Activated T-helper 17 cell treated with anti-CD3 and anti-CD28 coated beads, Interleukin-2, amount 50 U/mL, for 72 hours (primary cell): ENCODE data around the gene KLHL17. TPM values are rescaled to one million over a fixed set of nuclear protein-coding genes. Genes with fewer than 3 reads are reported as not detected.
A peak's percentile ranks its signal among the peaks of the same experiment; 100 is the strongest.

Experiments
- ATAC-seq: fragments of 150-1000 bp; cut with Tn5 transposase; replicated peaks from 2 replicates; pipeline ENCODE4 v1.10.0; 2021; ENCODE audit warnings: mild to moderate bottlenecking, moderate library complexity
- H3K27ac Mint-ChIP-seq: one replicate; pipeline ENCODE4 v1.8.0; 2022; ENCODE audit warnings: mixed read lengths
- H3K27me3 Mint-ChIP-seq: one replicate; pipeline ENCODE4 v1.8.0; 2022; ENCODE audit warnings: mixed read lengths
- H3K36me3 Mint-ChIP-seq: one replicate; pipeline ENCODE4 v1.8.0; 2022; ENCODE audit warnings: low read depth, mild to moderate bottlenecking, mixed read lengths
- H3K4me1 Mint-ChIP-seq: one replicate; pipeline ENCODE4 v1.8.0; 2022; ENCODE audit warnings: mixed read lengths
- H3K4me3 Mint-ChIP-seq: one replicate; pipeline ENCODE4 v1.8.0; 2022; ENCODE audit warnings: mild to moderate bottlenecking, mixed read lengths
- H3K9me3 Mint-ChIP-seq: one replicate; pipeline ENCODE4 v1.8.0; 2022; ENCODE audit warnings: mixed read lengths
- total RNA-seq, 2 donors: library from RNA; stranded (reverse); gene quantifications; one replicate each; pipeline ENCODE4 v1.2.3, GENCODE V29; 2022

Gene KLHL17
- total RNA-seq, 2 donors from 2014 or later: 17.4 to 17.8 TPM

GRCh38 chr1:947958-948357 lies 12.4 kb upstream of the KLHL17 start:
- H3K4me1 Mint-ChIP-seq: no peaks in the 10 kb centered on the region
- H3K27me3 Mint-ChIP-seq: no peaks in the 10 kb centered on the region
- ATAC-seq: no peak
- no peak overlapping the region for H3K27ac Mint-ChIP-seq
- peaks cover 95% of the 10 kb centered on the region for H3K36me3 Mint-ChIP-seq
- no peaks in the 10 kb centered on the region for H3K9me3 Mint-ChIP-seq
- H3K4me3 Mint-ChIP-seq: no peak overlapping the region

GRCh38 chr1:950268-950667 lies 10.1 kb upstream of the KLHL17 start:
- H3K27me3 Mint-ChIP-seq: no peaks in the 10 kb centered on the region
- no peaks in the 10 kb centered on the region for H3K9me3 Mint-ChIP-seq
- H3K36me3 Mint-ChIP-seq: peaks cover 96% of the 10 kb centered on the region
- ATAC-seq: no peak
- no peak overlapping the region for H3K4me3 Mint-ChIP-seq
- no peak overlapping the region for H3K27ac Mint-ChIP-seq
- H3K4me1 Mint-ChIP-seq: peaks cover 4% of the 10 kb centered on the region

- H3K36me3 Mint-ChIP-seq: peaks cover 96% of the 10 kb centered on the region
- peaks cover 6% of the 10 kb centered on the region for H3K4me1 Mint-ChIP-seq
- H3K9me3 Mint-ChIP-seq: no peaks in the 10 kb centered on the region
- no peak overlapping the region for H3K4me3 Mint-ChIP-seq
- no peaks in the 10 kb centered on the region for H3K27me3 Mint-ChIP-seq
- ATAC-seq: no peak
- no peak overlapping the region for H3K27ac Mint-ChIP-seq
Observed at GRCh38 chr1:950881-951280, 9.5 kb upstream of the KLHL17 start.

GRCh38 chr1:951364-951763 lies 9.0 kb upstream of the KLHL17 start:
- ATAC-seq: no peak
- no peaks in the 10 kb centered on the region for H3K9me3 Mint-ChIP-seq
- H3K4me1 Mint-ChIP-seq: peaks cover 6% of the 10 kb centered on the region
- H3K36me3 Mint-ChIP-seq: peaks cover 95% of the 10 kb centered on the region
- H3K27me3 Mint-ChIP-seq: no peaks in the 10 kb centered on the region
- H3K27ac Mint-ChIP-seq: no peak overlapping the region
- no peak overlapping the region for H3K4me3 Mint-ChIP-seq

- H3K9me3 Mint-ChIP-seq: no peaks in the 10 kb centered on the region
- no peak overlapping the region for H3K4me3 Mint-ChIP-seq
- no peak overlapping the region for H3K27ac Mint-ChIP-seq
- H3K36me3 Mint-ChIP-seq: peaks cover 94% of the 10 kb centered on the region
- no peaks in the 10 kb centered on the region for H3K27me3 Mint-ChIP-seq
- ATAC-seq: no peak
- peaks cover 6% of the 10 kb centered on the region for H3K4me1 Mint-ChIP-seq
Observed at GRCh38 chr1:952201-952600, 8.2 kb upstream of the KLHL17 start.

GRCh38 chr1:952603-953002 lies 7.8 kb upstream of the KLHL17 start:
- no peak overlapping the region for H3K4me3 Mint-ChIP-seq
- no peak for ATAC-seq
- H3K27me3 Mint-ChIP-seq: no peaks in the 10 kb centered on the region
- H3K27ac Mint-ChIP-seq: no peak overlapping the region
- peaks cover 94% of the 10 kb centered on the region for H3K36me3 Mint-ChIP-seq
- peaks cover 10% of the 10 kb centered on the region for H3K4me1 Mint-ChIP-seq
- no peaks in the 10 kb centered on the region for H3K9me3 Mint-ChIP-seq

GRCh38 chr1:953524-954320 lies 6.7 kb upstream of the KLHL17 start:
- no peaks in the 10 kb centered on the region for H3K27me3 Mint-ChIP-seq

GRCh38 chr1:954927-955326 lies 5.5 kb upstream of the KLHL17 start:
- Mint-ChIP-seq H3K36me3 (peaks cover 80% of the 10 kb centered on the region), H3K27me3 (no peaks in the 10 kb centered on the region), H3K9me3 (no peaks in the 10 kb centered on the region), H3K4me3 (no peak overlapping the region), H3K4me1 (peaks cover 13% of the 10 kb centered on the region), H3K27ac (no peak overlapping the region)
- ATAC-seq: no peak

More at GRCh38 chr1:953524-954320, 6.7 kb upstream of the KLHL17 start:
- peaks cover 92% of the 10 kb centered on the region for H3K36me3 Mint-ChIP-seq
- no peak overlapping the region for H3K4me3 Mint-ChIP-seq
- no peak overlapping the region for H3K27ac Mint-ChIP-seq
- H3K4me1 Mint-ChIP-seq: peaks cover 13% of the 10 kb centered on the region
- no peak for ATAC-seq
- no peaks in the 10 kb centered on the region for H3K9me3 Mint-ChIP-seq

- H3K36me3 Mint-ChIP-seq: peaks cover 75% of the 10 kb centered on the region
Observed at GRCh38 chr1:955474-955873, 4.9 kb upstream of the KLHL17 start.

GRCh38 chr1:956636-957035 lies 3.7 kb upstream of the KLHL17 start:
- no peak for ATAC-seq
- H3K9me3 Mint-ChIP-seq: no peaks in the 10 kb centered on the region
- H3K27ac Mint-ChIP-seq: no peak overlapping the region
- peaks cover 13% of the 10 kb centered on the region for H3K4me1 Mint-ChIP-seq
- no peak overlapping the region for H3K4me3 Mint-ChIP-seq
- H3K36me3 Mint-ChIP-seq: peaks cover 63% of the 10 kb centered on the region
- no peaks in the 10 kb centered on the region for H3K27me3 Mint-ChIP-seq

More at GRCh38 chr1:955474-955873, 4.9 kb upstream of the KLHL17 start:
- Mint-ChIP-seq H3K4me1 (peaks cover 13% of the 10 kb centered on the region), H3K9me3 (no peaks in the 10 kb centered on the region), H3K27me3 (no peaks in the 10 kb centered on the region), H3K4me3 (no peak overlapping the region), H3K27ac (no peak overlapping the region)
- no peak for ATAC-seq

- H3K9me3 Mint-ChIP-seq: no peaks in the 10 kb centered on the region
- H3K27me3 Mint-ChIP-seq: no peaks in the 10 kb centered on the region
- H3K27ac Mint-ChIP-seq: peak within 1 kb of the TSS; percentile 76
- peaks cover 13% of the 10 kb centered on the region for H3K4me1 Mint-ChIP-seq
- H3K36me3 Mint-ChIP-seq: peaks cover 49% of the 10 kb centered on the region
- H3K4me3 Mint-ChIP-seq: peak within 1 kb of the TSS; percentile 90
- peak; percentile 93 for ATAC-seq
Observed at GRCh38 chr1:958823-959730, 1.3 kb upstream of the KLHL17 start, which contains the start of gene NOC2L. TSS of gene NOC2L (minus strand) at chr1:959256. CDS start at chr1:959240, 16 bp downstream.

GRCh38 chr1:959731-960362 lies 537 bp upstream of the KLHL17 start:
- Mint-ChIP-seq H3K36me3 (peaks cover 41% of the 10 kb centered on the region), H3K4me1 (peaks cover 13% of the 10 kb centered on the region), H3K27ac (no peak overlapping the region), H3K27me3 (no peaks in the 10 kb centered on the region), H3K4me3 (peak overlapping the region; percentile 90), H3K9me3 (no peaks in the 10 kb centered on the region)
- peak; percentile 29 for ATAC-seq

- Mint-ChIP-seq H3K4me3 (peak overlapping the region; percentile 42), H3K9me3 (no peaks in the 10 kb centered on the region), H3K27me3 (no peaks in the 10 kb centered on the region), H3K36me3 (peaks cover 28% of the 10 kb centered on the region), H3K27ac (no peak overlapping the region), H3K4me1 (peaks cover 7% of the 10 kb centered on the region)
- no peak for ATAC-seq
Observed at GRCh38 chr1:961132-961669, 817 bp downstream of the KLHL17 start.
